Limb (tissue), 2 donors: ENCODE measurements around the gene ARFGAP3.

Source experiments
- DNase-seq, 2 donors: peaks; one replicate each; pipeline ENCODE4 v3.0.0-alpha.2; 2016; ENCODE audit errors: extremely low spot score in 2 of 2

ARFGAP3 gene

GRCh38 chr22:42863349-42863961 lies 6.4 kb upstream of the ARFGAP3 start:
- DNase-seq: no peak

GRCh38 chr22:42862045-42862734 lies 5.1 kb upstream of the ARFGAP3 start:
- DNase-seq: no peak

GRCh38 chr22:42860968-42861367 lies 3.9 kb upstream of the ARFGAP3 start:
- no peak for DNase-seq

GRCh38 chr22:42857845-42858481 lies 890 bp upstream of the ARFGAP3 start:
- no peak for DNase-seq

GRCh38 chr22:42856179-42856864 lies 751 bp downstream of the ARFGAP3 start:
- DNase-seq: no peak

- DNase-seq: no peak
Measured at GRCh38 chr22:42855721-42856120, 1.4 kb downstream of the ARFGAP3 start.

GRCh38 chr22:42855211-42855610 lies 1.9 kb downstream of the ARFGAP3 start:
- DNase-seq: no peak

GRCh38 chr22:42848941-42849550 lies 8.0 kb downstream of the ARFGAP3 start:
- no peak for DNase-seq

- DNase-seq: no peak
Measured at GRCh38 chr22:42847110-42847509, 10.0 kb downstream of the ARFGAP3 start.

GRCh38 chr22:42844756-42845155 lies 12.3 kb downstream of the ARFGAP3 start:
- DNase-seq: no peak

GRCh38 chr22:42842658-42843370 lies 14.3 kb downstream of the ARFGAP3 start:
- no peak for DNase-seq

- no peak for DNase-seq
Measured at GRCh38 chr22:42841444-42841843, 15.6 kb downstream of the ARFGAP3 start.

- DNase-seq: no peak
Measured at GRCh38 chr22:42837556-42837955, 19.5 kb downstream of the ARFGAP3 start.

GRCh38 chr22:42836026-42836425 lies 21.0 kb downstream of the ARFGAP3 start:
- DNase-seq: no peak

- no peak for DNase-seq
Measured at GRCh38 chr22:42834177-42834949, 22.7 kb downstream of the ARFGAP3 start.

- DNase-seq: no peak
Measured at GRCh38 chr22:42833104-42833503, 24.0 kb downstream of the ARFGAP3 start.

GRCh38 chr22:42831712-42832111 lies 25.4 kb downstream of the ARFGAP3 start:
- no peak for DNase-seq

- no peak for DNase-seq
Measured at GRCh38 chr22:42830161-42830560, 26.9 kb downstream of the ARFGAP3 start.

GRCh38 chr22:42829302-42829701 lies 27.8 kb downstream of the ARFGAP3 start:
- DNase-seq: no peak

GRCh38 chr22:42825796-42826195 lies 31.3 kb downstream of the ARFGAP3 start:
- DNase-seq: no peak
